Fibroblast of lung (primary cell): ENCODE data around the gene MOGAT3. TPM values are rescaled to one million over a fixed set of nuclear protein-coding genes. Genes with fewer than 3 reads are reported as not detected.

Source experiments
- DNase-seq, 2 donors: peaks; one replicate each; pipeline versions ENCODE4 v3.0.0 to v3.0.0-alpha.2; 2010; ENCODE audit warnings: low read depth in 2 of 2
- H2AFZ ChIP-seq: 2 replicates; pipeline ENCODE4 v1.5.1; 2012; ENCODE audit warnings: low read length, control low read depth, inconsistent platforms
- H3K27ac ChIP-seq: 2 replicates; pipeline ENCODE4 v1.5.1; 2011; ENCODE audit warnings: low read length, control low read depth; ENCODE audit not compliant: insufficient read depth
- H3K27me3 ChIP-seq: 2 replicates; pipeline ENCODE4 v1.5.1; 2011; ENCODE audit warnings: mild to moderate bottlenecking, low read length; ENCODE audit not compliant: control insufficient read depth, insufficient read depth
- H3K36me3 ChIP-seq: 2 replicates; pipeline ENCODE4 v1.5.1; 2011; ENCODE audit warnings: low read length; ENCODE audit not compliant: control insufficient read depth, insufficient read depth
- H3K4me1 ChIP-seq: 2 replicates; pipeline ENCODE4 v1.5.1; 2011; ENCODE audit warnings: low read length; ENCODE audit not compliant: control insufficient read depth, insufficient read depth; ENCODE audit errors: extremely low read depth
- H3K4me2 ChIP-seq: 2 replicates; pipeline ENCODE4 v1.5.1; 2011; ENCODE audit warnings: low read length, control low read depth; ENCODE audit not compliant: insufficient read depth; ENCODE audit errors: extremely low read depth
- H3K4me3 ChIP-seq, 4 experiments: fragments of 200-600 bp in 1 of 4; sonication (generic) in 1 of 4; replicated peaks in 1 of 4; 2 replicates each; pipeline ENCODE4 v1.5.1; 2011 to 2016; ENCODE audit warnings: low read length in 4 of 4, low read depth in 3 of 4, mild to moderate bottlenecking in 3 of 4, control low read depth in 2 of 4, inconsistent platforms in 1 of 4, mixed read lengths in 1 of 4; ENCODE audit not compliant: insufficient read depth in 1 of 4; ENCODE audit errors: control extremely low read depth in 1 of 4
- H3K79me2 ChIP-seq: 2 replicates; pipeline ENCODE4 v1.5.1; 2012; ENCODE audit warnings: mild to moderate bottlenecking, low read length, inconsistent platforms; ENCODE audit not compliant: control insufficient read depth, insufficient read depth
- H3K9ac ChIP-seq: 2 replicates; pipeline ENCODE4 v1.5.1; 2011; ENCODE audit warnings: mild to moderate bottlenecking, low read length, control low read depth; ENCODE audit not compliant: insufficient read depth
- H3K9me3 ChIP-seq: 2 replicates; pipeline ENCODE4 v1.5.1; 2012; ENCODE audit warnings: low read depth, low read length; ENCODE audit not compliant: control insufficient read depth, insufficient read depth
- H4K20me1 ChIP-seq: 2 replicates; pipeline ENCODE4 v1.5.1; 2011; ENCODE audit warnings: low read length; ENCODE audit not compliant: control insufficient read depth, insufficient read depth; ENCODE audit errors: extremely low read depth
- EZH2 ChIP-seq: IDR thresholded peaks from 2 replicates; pipeline ENCODE4 v1.5.1; 2012; ENCODE audit warnings: low read length, control low read depth, mild to moderate bottlenecking; ENCODE audit errors: missing control alignments
- polyA plus RNA-seq, 2 donors: library from polyadenylated mRNA; depleted of rRNA in 1 of 2; stranded (reverse) in 1 of 2; unstranded in 1 of 2; fragments of >200 nt; gene quantifications; 2 replicates each; pipeline ENCODE4 v1.2.1, GENCODE V29; 2011 to 2012; ENCODE audit warnings: missing spikeins in 1 of 2
- total RNA-seq: library from RNA; depleted of rRNA; stranded (reverse); fragments of >200 nt; gene quantifications from 2 replicates; pipeline ENCODE4 v1.2.1, GENCODE V29; 2014
- TF ChIP-seq, protein P1 (sequence below), 2 donors: IDR thresholded peaks in 1 of 2; conservative IDR thresholded peaks in 1 of 2; 1 replicate in 1 of 2; 2 replicates in 1 of 2; pipeline ENCODE4 v1.5.1; 2011 to 2012; ENCODE audit warnings: low read length in 2 of 2, control low read depth in 1 of 2, inconsistent platforms in 1 of 2, low read depth in 1 of 2, mild to moderate bottlenecking in 1 of 2

The MOGAT3 gene
- total and polyA plus RNA-seq, 2 donors (not counting 1 experiment from before 2014, with no cell fraction given) = not detected

DNA sequence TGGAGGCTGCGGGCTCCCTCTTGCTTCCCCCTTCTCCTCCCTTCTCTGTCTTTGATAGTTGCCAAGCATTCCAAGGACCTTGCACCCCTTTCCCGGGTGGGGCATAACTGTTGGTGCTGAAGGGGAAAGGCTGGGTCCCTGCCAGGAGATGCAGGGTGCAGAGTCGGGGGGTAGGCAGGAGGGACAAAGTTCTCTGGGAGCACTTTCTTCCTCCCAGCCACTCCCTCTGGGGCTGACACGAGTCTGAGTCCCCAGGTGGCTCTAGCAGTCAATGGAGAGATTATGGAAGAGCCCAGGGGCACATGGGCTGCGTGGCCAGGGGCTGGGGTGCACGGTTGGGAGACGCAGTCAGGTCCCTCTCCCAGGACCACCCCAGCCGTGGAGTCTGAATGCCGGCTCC is 34.7 kb upstream of the MOGAT3 start:
- Histone ChIP-seq H3K27ac (no peak overlapping the region), H4K20me1 (no peaks in the 10 kb centered on the region), H3K27me3 (no peaks in the 10 kb centered on the region), H3K9me3 (no peaks in the 10 kb centered on the region), H3K79me2 (no peaks in the 10 kb centered on the region), H3K9ac (no peak overlapping the region), H3K4me3 (no peak overlapping the region), H3K4me2 (no peak overlapping the region), H3K4me1 (peaks cover 10% of the 10 kb centered on the region), H3K36me3 (peaks cover 16% of the 10 kb centered on the region), H2AFZ (no peak overlapping the region)
- TF ChIP-seq, protein P1, sequence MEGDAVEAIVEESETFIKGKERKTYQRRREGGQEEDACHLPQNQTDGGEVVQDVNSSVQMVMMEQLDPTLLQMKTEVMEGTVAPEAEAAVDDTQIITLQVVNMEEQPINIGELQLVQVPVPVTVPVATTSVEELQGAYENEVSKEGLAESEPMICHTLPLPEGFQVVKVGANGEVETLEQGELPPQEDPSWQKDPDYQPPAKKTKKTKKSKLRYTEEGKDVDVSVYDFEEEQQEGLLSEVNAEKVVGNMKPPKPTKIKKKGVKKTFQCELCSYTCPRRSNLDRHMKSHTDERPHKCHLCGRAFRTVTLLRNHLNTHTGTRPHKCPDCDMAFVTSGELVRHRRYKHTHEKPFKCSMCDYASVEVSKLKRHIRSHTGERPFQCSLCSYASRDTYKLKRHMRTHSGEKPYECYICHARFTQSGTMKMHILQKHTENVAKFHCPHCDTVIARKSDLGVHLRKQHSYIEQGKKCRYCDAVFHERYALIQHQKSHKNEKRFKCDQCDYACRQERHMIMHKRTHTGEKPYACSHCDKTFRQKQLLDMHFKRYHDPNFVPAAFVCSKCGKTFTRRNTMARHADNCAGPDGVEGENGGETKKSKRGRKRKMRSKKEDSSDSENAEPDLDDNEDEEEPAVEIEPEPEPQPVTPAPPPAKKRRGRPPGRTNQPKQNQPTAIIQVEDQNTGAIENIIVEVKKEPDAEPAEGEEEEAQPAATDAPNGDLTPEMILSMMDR (conservative IDR thresholded peaks at IDR 0.05 in 1 of 2, IDR thresholded peaks at IDR 0.05 in 1 of 2; ENCODE audit: low read depth in 1 of 2, low read length in 2 of 2) = no peak
- no peak for DNase-seq

DNA sequence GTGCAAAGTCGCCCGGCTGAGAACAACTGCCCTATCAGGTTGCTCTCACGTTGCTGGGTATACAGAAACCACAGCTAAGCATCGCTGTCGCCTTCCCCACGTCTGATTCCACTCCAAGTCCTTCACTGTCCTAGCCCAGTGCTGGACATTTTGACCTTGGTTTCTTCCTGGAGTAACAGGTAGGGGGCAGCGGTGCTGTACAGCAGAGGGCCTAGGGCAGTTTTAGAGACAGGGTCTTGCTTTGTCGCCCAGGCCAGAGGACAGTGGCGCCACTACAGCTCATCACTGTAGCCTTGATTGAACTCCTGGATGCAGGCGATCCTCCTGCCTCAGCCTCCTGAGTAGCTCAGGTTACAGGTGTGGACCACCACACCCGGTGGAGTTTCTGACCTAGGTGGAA is 34.2 kb upstream of the MOGAT3 start:
- H2AFZ ChIP-seq = no peak overlapping the region
- no peak for DNase-seq
- H3K4me2 ChIP-seq = no peak overlapping the region
- no peaks in the 10 kb centered on the region for H3K27me3 ChIP-seq
- no peaks in the 10 kb centered on the region for H4K20me1 ChIP-seq
- peaks cover 14% of the 10 kb centered on the region for H3K36me3 ChIP-seq
- no peak overlapping the region for H3K9ac ChIP-seq
- H3K27ac ChIP-seq = no peak overlapping the region
- TF ChIP-seq EZH2 = no peak
- TF ChIP-seq, protein P1 (conservative IDR thresholded peaks at IDR 0.05 in 1 of 2, IDR thresholded peaks at IDR 0.05 in 1 of 2; ENCODE audit: low read depth in 1 of 2, low read length in 2 of 2) = peak in 1 of 2 donors; percentile 19
- H3K4me3 ChIP-seq = no peak overlapping the region
- H3K4me1 ChIP-seq = peaks cover 10% of the 10 kb centered on the region
- no peaks in the 10 kb centered on the region for H3K9me3 ChIP-seq
- H3K79me2 ChIP-seq = no peaks in the 10 kb centered on the region

DNA sequence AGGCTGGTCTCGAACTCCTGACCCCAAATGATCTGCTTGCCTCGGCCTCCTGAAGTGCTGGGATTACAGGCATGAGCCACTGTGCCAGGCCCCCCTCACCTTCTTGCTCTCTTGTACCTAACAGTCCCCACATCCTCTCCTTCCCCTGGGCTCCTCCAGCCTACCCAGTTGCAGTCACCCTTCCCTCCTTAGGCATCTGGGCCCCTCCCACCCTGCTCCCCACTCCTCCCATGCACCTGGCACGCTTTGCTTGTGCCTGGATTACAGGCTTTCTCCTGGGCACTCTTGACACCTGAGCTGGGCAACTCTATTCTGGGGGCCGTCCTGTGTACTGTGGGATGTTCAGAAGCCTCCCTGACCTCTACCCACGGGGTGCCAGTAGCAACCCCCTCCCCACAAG is 33.8 kb upstream of the MOGAT3 start:
- H3K9ac ChIP-seq = no peak overlapping the region
- no peak for DNase-seq
- no peak overlapping the region for H2AFZ ChIP-seq
- H3K27ac ChIP-seq = no peak overlapping the region
- no peaks in the 10 kb centered on the region for H4K20me1 ChIP-seq
- H3K4me3 ChIP-seq = no peak overlapping the region
- H3K27me3 ChIP-seq = no peaks in the 10 kb centered on the region
- no peaks in the 10 kb centered on the region for H3K9me3 ChIP-seq
- H3K36me3 ChIP-seq = peaks cover 14% of the 10 kb centered on the region
- no peaks in the 10 kb centered on the region for H3K79me2 ChIP-seq
- TF ChIP-seq, protein P1 (conservative IDR thresholded peaks at IDR 0.05 in 1 of 2, IDR thresholded peaks at IDR 0.05 in 1 of 2; ENCODE audit: low read depth in 1 of 2, low read length in 2 of 2) = no peak
- TF ChIP-seq EZH2 = no peak
- no peak overlapping the region for H3K4me2 ChIP-seq
- peaks cover 10% of the 10 kb centered on the region for H3K4me1 ChIP-seq
